Measurements from ENCODE around the gene PIK3AP1. TPM values are rescaled to one million over a fixed set of nuclear protein-coding genes. Genes with fewer than 3 reads are reported as not detected.
"Not testable (repeated sequence)": the region's sequence is repeated elsewhere in the genome, so short reads cannot be mapped to it uniquely, and the experiment has no call there.

The PIK3AP1 gene

DNA sequence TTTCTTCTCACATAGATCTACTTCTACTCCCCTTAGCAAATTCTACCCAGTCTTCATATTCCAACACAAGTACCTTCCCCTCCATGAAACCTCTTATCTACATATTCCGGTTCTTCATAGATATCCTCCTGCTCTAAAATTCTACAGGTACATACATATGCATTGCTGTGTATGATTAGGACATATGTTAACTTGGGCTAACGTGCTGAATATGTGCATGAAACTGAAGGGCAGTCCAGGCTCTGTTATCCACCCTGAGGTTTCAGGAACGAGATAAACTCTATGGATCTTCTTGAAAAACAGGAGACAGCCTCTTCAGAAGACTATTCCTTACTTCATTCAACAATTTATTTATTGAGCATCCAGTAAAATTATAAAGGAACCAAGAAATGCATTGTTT is 165.0 kb downstream of the PIK3AP1 start:
- no peak for DNase-seq
- no peak overlapping the region for H3K27ac ChIP-seq (ENCODE audit: low read length, poor library complexity, severe bottlenecking)
- H2BK12ac ChIP-seq (ENCODE audit: low read length in 2 of 2), result no peak overlapping the region
- H4K8ac ChIP-seq (ENCODE audit: low read length), result no peak overlapping the region
- no peak overlapping the region for H3K9ac ChIP-seq (ENCODE audit: low read length)
- no peak overlapping the region for H3K4ac ChIP-seq (ENCODE audit: low read depth in 1 of 2, low read length in 2 of 2)
- no peak overlapping the region for H2AK5ac ChIP-seq (ENCODE audit: low read length, severe bottlenecking)
- no peak overlapping the region for H2AFZ ChIP-seq (ENCODE audit: low read depth, low read length)
- H3K9me3 ChIP-seq (ENCODE audit: control insufficient read depth, low read length), result no peaks in the 10 kb centered on the region
- H2BK15ac ChIP-seq (ENCODE audit: low read depth, poor library complexity, severe bottlenecking), result no peak overlapping the region
- H3K27me3 ChIP-seq (ENCODE audit: control insufficient read depth in 1 of 2, insufficient read depth in 1 of 2, low read length in 2 of 2), result no peaks in the 10 kb centered on the region
- H3K14ac ChIP-seq (ENCODE audit: low read length in 2 of 2), result no peak overlapping the region
- H3K36me3 ChIP-seq (ENCODE audit: control insufficient read depth in 1 of 2, insufficient read depth in 2 of 2, low read depth in 1 of 2, low read length in 2 of 2), result peaks cover 3 to 85% of the 10 kb centered on the region in 2 experiments
- H4K91ac ChIP-seq (ENCODE audit: low read length), result no peak overlapping the region
- H2BK5ac ChIP-seq (ENCODE audit: low read depth, low read length, poor library complexity, severe bottlenecking), result no peak overlapping the region
- H3K4me1 ChIP-seq (ENCODE audit: control insufficient read depth, insufficient read depth, low read depth, low read length), result no peaks in the 10 kb centered on the region
- no peak overlapping the region for H3K4me3 ChIP-seq (ENCODE audit: insufficient read depth in 1 of 2, low read depth in 1 of 2, low read length in 2 of 2)
- H3K23ac ChIP-seq (ENCODE audit: low read length in 2 of 2), result no peak overlapping the region
- H3K18ac ChIP-seq (ENCODE audit: low read depth in 1 of 2, low read length in 2 of 2), result no peak overlapping the region
- no peak overlapping the region for H2BK120ac ChIP-seq (ENCODE audit: low read depth, low read length)
- H3K4me2 ChIP-seq (ENCODE audit: low read length, poor library complexity, severe bottlenecking), result no peak overlapping the region
- peaks cover 24% of the 10 kb centered on the region for H3K79me1 ChIP-seq (replicated peaks; ENCODE audit: low read length, poor library complexity, severe bottlenecking)
- 100% methylated on average over 2 of the region's 3 CpGs for WGBS

DNA sequence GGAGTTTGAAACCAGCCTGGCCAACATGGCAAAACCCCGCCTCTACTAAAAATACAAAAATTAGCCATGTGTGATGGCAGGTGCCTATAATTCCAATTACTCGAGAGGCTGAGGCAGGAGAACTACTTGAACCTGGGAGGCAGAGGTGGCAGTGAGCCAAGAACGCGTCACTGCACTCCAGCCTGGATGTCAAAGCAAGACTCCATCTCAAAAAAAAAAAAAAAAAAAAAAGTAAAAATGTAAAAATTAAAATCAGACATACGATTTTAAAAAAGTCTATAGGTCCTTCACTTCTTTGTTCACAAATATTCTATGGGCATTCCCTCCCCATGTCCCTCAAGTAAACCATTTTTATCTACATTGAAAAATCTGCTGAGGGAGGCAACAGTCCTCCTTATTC is 171.7 kb downstream of the PIK3AP1 start:
- Histone ChIP-seq H3K14ac (ENCODE audit: low read length in 2 of 2) (no peak overlapping the region), H2BK12ac (ENCODE audit: low read length in 2 of 2) (no peak overlapping the region), H2AFZ (ENCODE audit: low read depth, low read length) (no peak overlapping the region), H2BK15ac (ENCODE audit: low read depth, poor library complexity, severe bottlenecking) (no peak overlapping the region), H4K8ac (ENCODE audit: low read length) (no peak overlapping the region), H2BK120ac (ENCODE audit: low read depth, low read length) (no peak overlapping the region), H2AK5ac (ENCODE audit: low read length, severe bottlenecking) (no peak overlapping the region), H3K27me3 (ENCODE audit: control insufficient read depth in 1 of 2, insufficient read depth in 1 of 2, low read length in 2 of 2) (no peaks in the 10 kb centered on the region), H3K18ac (ENCODE audit: low read depth in 1 of 2, low read length in 2 of 2) (no peak overlapping the region), H3K79me1 (replicated peaks; ENCODE audit: low read length, poor library complexity, severe bottlenecking) (peaks cover 11% of the 10 kb centered on the region), H3K23ac (ENCODE audit: low read length in 2 of 2) (no peak overlapping the region), H3K9ac (ENCODE audit: low read length) (no peak overlapping the region), H3K36me3 (ENCODE audit: control insufficient read depth in 1 of 2, insufficient read depth in 2 of 2, low read depth in 1 of 2, low read length in 2 of 2) (peaks cover 9 to 90% of the 10 kb centered on the region in 2 experiments), H3K4me3 (ENCODE audit: insufficient read depth in 1 of 2, low read depth in 1 of 2, low read length in 2 of 2) (no peak overlapping the region), H3K4me1 (ENCODE audit: control insufficient read depth, insufficient read depth, low read depth, low read length) (no peaks in the 10 kb centered on the region), H2BK5ac (ENCODE audit: low read depth, low read length, poor library complexity, severe bottlenecking) (no peak overlapping the region), H3K9me3 (ENCODE audit: control insufficient read depth, low read length) (no peaks in the 10 kb centered on the region), H3K4ac (ENCODE audit: low read depth in 1 of 2, low read length in 2 of 2) (no peak overlapping the region), H3K27ac (ENCODE audit: low read length, poor library complexity, severe bottlenecking) (no peak overlapping the region), H3K4me2 (ENCODE audit: low read length, poor library complexity, severe bottlenecking) (no peak overlapping the region), H4K91ac (ENCODE audit: low read length) (no peak overlapping the region)
- 95% methylated on average over 3 of the region's 5 CpGs for WGBS
- no peak for DNase-seq

- WGBS, result 96% methylated on average over 9 of the region's 10 CpGs
Observed at GRCh38 chr10:96545558-96545957, 174.8 kb downstream of the PIK3AP1 start.

More at GRCh38 chr10:96545558-96545957, 174.8 kb downstream of the PIK3AP1 start:
- H3K23ac ChIP-seq (ENCODE audit: low read length in 2 of 2); DNase-seq; H3K27me3 ChIP-seq (ENCODE audit: control insufficient read depth in 1 of 2, insufficient read depth in 1 of 2, low read length in 2 of 2); H3K4me3 ChIP-seq (ENCODE audit: insufficient read depth in 1 of 2, low read depth in 1 of 2, low read length in 2 of 2); H4K8ac ChIP-seq (ENCODE audit: low read length); H3K4ac ChIP-seq (ENCODE audit: low read depth in 1 of 2, low read length in 2 of 2); H2BK12ac ChIP-seq (ENCODE audit: low read length in 2 of 2); H3K9ac ChIP-seq (ENCODE audit: low read length); H2BK15ac ChIP-seq (ENCODE audit: low read depth, poor library complexity, severe bottlenecking); H3K4me1 ChIP-seq (ENCODE audit: control insufficient read depth, insufficient read depth, low read depth, low read length); H4K91ac ChIP-seq (ENCODE audit: low read length); H2BK120ac ChIP-seq (ENCODE audit: low read depth, low read length); H3K4me2 ChIP-seq (ENCODE audit: low read length, poor library complexity, severe bottlenecking); H3K14ac ChIP-seq (ENCODE audit: low read length in 2 of 2); H3K9me3 ChIP-seq (ENCODE audit: control insufficient read depth, low read length); H3K18ac ChIP-seq (ENCODE audit: low read depth in 1 of 2, low read length in 2 of 2); H2AK5ac ChIP-seq (ENCODE audit: low read length, severe bottlenecking); H2BK5ac ChIP-seq (ENCODE audit: low read depth, low read length, poor library complexity, severe bottlenecking); H2AFZ ChIP-seq (ENCODE audit: low read depth, low read length); H3K27ac ChIP-seq (ENCODE audit: low read length, poor library complexity, severe bottlenecking): not testable (repeated sequence)
- Histone ChIP-seq H3K79me1 (replicated peaks; ENCODE audit: low read length, poor library complexity, severe bottlenecking) (peaks cover 11% of the 10 kb centered on the region), H3K36me3 (ENCODE audit: control insufficient read depth in 1 of 2, insufficient read depth in 2 of 2, low read depth in 1 of 2, low read length in 2 of 2) (peaks cover 9 to 83% of the 10 kb centered on the region in 2 experiments)

Small RNA genes lying within 50 kb of the gene (small RNA-seq; reads per million reads assigned to genes)
- gene RNA5SP324 (ENCODE audit: low read depth) (not detected), gene RNU6-1274P (ENCODE audit: low read depth) (not detected)
